Body of pancreas (tissue), 4 donors: ENCODE data around the gene PSG6. TPM values are rescaled to one million over a fixed set of nuclear protein-coding genes. Genes with fewer than 3 reads are reported as not detected.
"Not testable (repeated sequence)": the region's sequence is repeated elsewhere in the genome, so short reads cannot be mapped to it uniquely, and the experiment has no call there.

ENCODE experiments used
- ATAC-seq: fragments of 150-250 bp; one replicate; pipeline ENCODE4 v1.9.1; 2016
- DNase-seq, 4 donors: peaks; one replicate each; pipeline ENCODE4 v3.0.0-alpha.2; 2019
- H3K27ac ChIP-seq, 4 donors: fragments of 200-600 bp; sonication (generic); 1 replicate in 3 of 4; 2 replicates in 1 of 4; pipeline versions ENCODE4 v1.5.1 to v1.6.1; 2016 to 2019; ENCODE audit warnings: mild to moderate bottlenecking in 1 of 4, mixed read lengths in 1 of 4, moderate library complexity in 1 of 4
- H3K27me3 ChIP-seq, 2 donors: fragments of 200-600 bp; sonication (generic); one replicate each; pipeline ENCODE4 v1.6.0; 2016; ENCODE audit warnings: mild to moderate bottlenecking in 1 of 2
- H3K36me3 ChIP-seq, 2 donors: fragments of 200-600 bp; sonication (generic); replicated peaks in 1 of 2; 2 replicates each; pipeline ENCODE4 v1.5.1; 2016; ENCODE audit warnings: low read depth in 2 of 2; ENCODE audit not compliant: insufficient read depth in 1 of 2
- H3K4me1 ChIP-seq: fragments of 200-600 bp; sonication (generic); one replicate; pipeline ENCODE4 v1.6.0; 2016
- H3K4me3 ChIP-seq, 2 donors: fragments of 200-600 bp; sonication (generic); 1 replicate in 1 of 2; 2 replicates in 1 of 2; pipeline ENCODE4 v1.5.1; 2016 to 2019
- H3K9me3 ChIP-seq, 3 donors: fragments of 200-600 bp; sonication (generic); 1 replicate in 2 of 3; 2 replicates in 1 of 3; pipeline ENCODE4 v1.5.1; 2016
- WGBS, 2 donors: methylation state at CpG; one replicate each; pipeline ENCODE4 v1.1.5; 2017; 5-methylcytosine and 5-hydroxymethylcytosine counted together
- intact Hi-C: fragments of 100-400 bp; cut with DNase I; formaldehyde crosslinking; loops from one replicate; pipeline ENCODE4 v1.15.1; 2023
- total RNA-seq, 2 donors: library from RNA; depleted of rRNA; stranded (reverse); fragments of >200 nt; gene quantifications; one replicate each; pipeline ENCODE4 v1.1.0, GENCODE V29; 2016
- TF ChIP-seq, protein P1 (sequence below), 7 experiments: fragments of 450-650 bp in 4 of 7; fragments of 200-600 bp in 3 of 7; sonication (generic) in 3 of 7; IDR thresholded peaks; one replicate each; pipeline ENCODE4 v1.5.1; 2016 to 2019; ENCODE audit warnings: antibody characterized with exemption in 7 of 7

The PSG6 gene
- total RNA-seq, 2 donors from 2014 or later, result not detected

DNA sequence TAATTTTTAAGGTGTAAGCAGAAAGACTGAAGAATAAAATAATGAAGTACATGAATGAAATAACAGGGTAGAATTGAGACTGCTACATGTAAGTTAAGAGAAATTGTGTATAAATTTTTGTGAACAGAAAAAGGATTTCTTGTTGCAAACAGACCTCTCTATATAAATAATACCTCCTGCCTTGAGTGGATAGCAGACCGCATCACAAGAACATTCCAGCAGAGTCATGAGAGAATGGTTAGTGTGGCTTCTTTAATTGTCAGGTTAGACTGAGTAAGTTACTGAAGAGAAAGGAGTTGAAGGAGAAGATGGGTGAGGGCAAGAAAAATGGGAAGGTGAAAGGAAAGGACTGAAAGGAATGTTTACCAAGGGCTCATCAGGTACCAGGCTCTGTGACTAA, 18.6 kb downstream of the PSG6 start:
- H3K4me1 ChIP-seq, DNase-seq, H3K9me3 ChIP-seq, ATAC-seq, H3K27ac ChIP-seq, intact Hi-C loops, H3K27me3 ChIP-seq, H3K4me3 ChIP-seq, H3K36me3 ChIP-seq: not testable (repeated sequence)
- 54 to 84% methylated on average over 1 of the region's 1 CpG for WGBS, 2 donors

- intact Hi-C loops, ATAC-seq, DNase-seq, H3K9me3 ChIP-seq, H3K27ac ChIP-seq, H3K36me3 ChIP-seq, H3K4me1 ChIP-seq, H3K27me3 ChIP-seq, H3K4me3 ChIP-seq: not testable (repeated sequence)
- WGBS, 2 donors, result 15 to 48% methylated on average over 1 of the region's 1 CpG
These were observed 19.0 kb downstream of the PSG6 start for GRCh38 chr19:42898656-42899055.

GRCh38 chr19:42897729-42898128, 20.0 kb downstream of the PSG6 start:
- H3K27ac ChIP-seq, DNase-seq, ATAC-seq, H3K27me3 ChIP-seq, H3K4me3 ChIP-seq, H3K4me1 ChIP-seq, H3K36me3 ChIP-seq, H3K9me3 ChIP-seq, intact Hi-C loops: not testable (repeated sequence)
- WGBS, 2 donors, result 4 to 26% methylated on average over 1 of the region's 1 CpG

DNA sequence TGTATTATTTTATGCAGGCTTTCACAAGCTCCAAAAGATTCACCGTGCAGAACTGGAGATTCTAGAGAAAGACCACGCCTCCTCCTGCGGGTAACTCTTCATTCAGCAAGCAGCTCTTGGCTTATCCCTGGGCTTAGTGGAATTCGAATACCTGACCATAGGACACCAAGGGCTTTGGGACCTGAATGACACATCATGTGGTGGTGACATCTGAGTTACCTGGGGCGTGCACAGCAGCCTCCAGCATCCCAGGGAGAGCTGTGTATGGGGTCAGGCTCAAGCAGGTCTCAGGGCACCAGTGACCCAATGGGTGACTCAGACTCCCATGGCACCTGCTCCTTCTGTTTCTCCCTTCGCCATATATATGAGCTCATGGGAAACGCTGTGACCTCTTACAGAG, 27.2 kb downstream of the PSG6 start:
- H3K36me3 ChIP-seq, intact Hi-C loops, H3K27me3 ChIP-seq, H3K4me3 ChIP-seq, DNase-seq, H3K9me3 ChIP-seq, H3K27ac ChIP-seq, H3K4me1 ChIP-seq, ATAC-seq: not testable (repeated sequence)
- WGBS, 2 donors, result 67 to 69% methylated on average over 7 of the region's 7 CpGs

DNA sequence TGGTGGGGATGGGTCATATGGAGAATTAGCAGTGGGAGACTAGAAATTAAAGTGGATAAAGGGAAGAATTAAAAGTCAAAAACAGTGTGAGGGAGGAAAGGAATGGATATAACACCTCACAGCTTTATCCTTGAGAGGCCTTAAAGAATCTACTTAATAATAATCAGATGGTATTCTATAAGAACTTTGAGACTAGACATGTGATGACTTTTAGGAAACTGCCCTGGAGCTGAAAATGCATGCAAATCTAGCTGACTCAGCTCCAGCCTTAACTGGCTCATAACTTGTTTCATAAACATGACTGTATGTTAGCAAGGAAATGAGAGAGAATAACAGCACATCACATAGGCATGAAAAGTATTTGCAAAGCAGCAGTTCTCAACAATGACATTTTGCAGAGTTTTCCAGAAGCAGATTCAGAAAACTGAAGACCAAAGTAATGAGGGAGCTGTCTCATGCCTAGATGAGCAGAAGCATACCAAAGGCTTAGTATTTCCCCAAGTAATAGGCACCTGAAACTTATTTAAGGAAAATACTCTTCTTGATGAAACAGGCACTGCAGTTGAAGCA, 29.7 kb downstream of the PSG6 start:
- H3K4me1 ChIP-seq, H3K9me3 ChIP-seq, H3K27ac ChIP-seq, H3K4me3 ChIP-seq, H3K27me3 ChIP-seq, ATAC-seq, DNase-seq, intact Hi-C loops, H3K36me3 ChIP-seq: not testable (repeated sequence)

DNA sequence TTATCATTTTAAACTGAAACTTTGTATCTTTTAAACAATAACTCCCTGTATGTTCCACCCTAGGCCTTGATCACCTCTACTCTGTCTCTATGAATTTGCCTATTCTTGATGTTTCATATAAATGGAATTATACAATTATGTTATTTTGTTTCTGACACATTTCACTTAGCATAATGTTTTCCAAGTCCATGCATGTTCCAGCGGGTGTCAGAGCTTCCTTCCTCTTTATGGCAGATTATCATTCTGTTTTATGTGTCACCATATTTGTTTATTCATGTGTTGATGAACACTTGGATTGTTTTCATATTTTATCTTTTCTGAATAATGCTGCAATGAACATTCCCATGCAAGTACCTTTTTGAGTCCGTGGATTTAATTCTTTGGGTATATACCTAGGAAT, 35.0 kb downstream of the PSG6 start:
- intact Hi-C loops, H3K9me3 ChIP-seq, H3K27me3 ChIP-seq, H3K36me3 ChIP-seq, H3K27ac ChIP-seq, DNase-seq, H3K4me3 ChIP-seq, H3K4me1 ChIP-seq, ATAC-seq: not testable (repeated sequence)
- 66 to 76% methylated on average over 2 of the region's 2 CpGs for WGBS, 2 donors

- H3K9me3 ChIP-seq, H3K36me3 ChIP-seq, intact Hi-C loops, H3K4me1 ChIP-seq, H3K27me3 ChIP-seq, DNase-seq, ATAC-seq, H3K27ac ChIP-seq, H3K4me3 ChIP-seq: not testable (repeated sequence)
- 29 to 40% methylated on average over 5 of the region's 5 CpGs for WGBS, 2 donors
These were observed 35.7 kb downstream of the PSG6 start for GRCh38 chr19:42882010-42882409.

GRCh38 chr19:42881279-42881678, 36.4 kb downstream of the PSG6 start:
- DNase-seq, H3K27ac ChIP-seq, H3K4me3 ChIP-seq, ATAC-seq, H3K36me3 ChIP-seq, H3K27me3 ChIP-seq, H3K9me3 ChIP-seq, H3K4me1 ChIP-seq, intact Hi-C loops: not testable (repeated sequence)
- TF ChIP-seq, protein P1, sequence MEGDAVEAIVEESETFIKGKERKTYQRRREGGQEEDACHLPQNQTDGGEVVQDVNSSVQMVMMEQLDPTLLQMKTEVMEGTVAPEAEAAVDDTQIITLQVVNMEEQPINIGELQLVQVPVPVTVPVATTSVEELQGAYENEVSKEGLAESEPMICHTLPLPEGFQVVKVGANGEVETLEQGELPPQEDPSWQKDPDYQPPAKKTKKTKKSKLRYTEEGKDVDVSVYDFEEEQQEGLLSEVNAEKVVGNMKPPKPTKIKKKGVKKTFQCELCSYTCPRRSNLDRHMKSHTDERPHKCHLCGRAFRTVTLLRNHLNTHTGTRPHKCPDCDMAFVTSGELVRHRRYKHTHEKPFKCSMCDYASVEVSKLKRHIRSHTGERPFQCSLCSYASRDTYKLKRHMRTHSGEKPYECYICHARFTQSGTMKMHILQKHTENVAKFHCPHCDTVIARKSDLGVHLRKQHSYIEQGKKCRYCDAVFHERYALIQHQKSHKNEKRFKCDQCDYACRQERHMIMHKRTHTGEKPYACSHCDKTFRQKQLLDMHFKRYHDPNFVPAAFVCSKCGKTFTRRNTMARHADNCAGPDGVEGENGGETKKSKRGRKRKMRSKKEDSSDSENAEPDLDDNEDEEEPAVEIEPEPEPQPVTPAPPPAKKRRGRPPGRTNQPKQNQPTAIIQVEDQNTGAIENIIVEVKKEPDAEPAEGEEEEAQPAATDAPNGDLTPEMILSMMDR (IDR thresholded peaks at IDR 0.05), result peak in 2 of 7 experiments; percentile 9 to 27
- 56 to 67% methylated on average over 8 of the region's 8 CpGs for WGBS, 2 donors

GRCh38 chr19:42880621-42881020, 37.1 kb downstream of the PSG6 start:
- H3K4me1 ChIP-seq, H3K27ac ChIP-seq, intact Hi-C loops, H3K36me3 ChIP-seq, H3K27me3 ChIP-seq, H3K9me3 ChIP-seq, ATAC-seq, H3K4me3 ChIP-seq, DNase-seq: not testable (repeated sequence)
- 72% methylated on average over 5 to 9 of the region's 9 CpGs for WGBS, 2 donors
